ENCODE measurements around the gene NRGN.

DNA sequence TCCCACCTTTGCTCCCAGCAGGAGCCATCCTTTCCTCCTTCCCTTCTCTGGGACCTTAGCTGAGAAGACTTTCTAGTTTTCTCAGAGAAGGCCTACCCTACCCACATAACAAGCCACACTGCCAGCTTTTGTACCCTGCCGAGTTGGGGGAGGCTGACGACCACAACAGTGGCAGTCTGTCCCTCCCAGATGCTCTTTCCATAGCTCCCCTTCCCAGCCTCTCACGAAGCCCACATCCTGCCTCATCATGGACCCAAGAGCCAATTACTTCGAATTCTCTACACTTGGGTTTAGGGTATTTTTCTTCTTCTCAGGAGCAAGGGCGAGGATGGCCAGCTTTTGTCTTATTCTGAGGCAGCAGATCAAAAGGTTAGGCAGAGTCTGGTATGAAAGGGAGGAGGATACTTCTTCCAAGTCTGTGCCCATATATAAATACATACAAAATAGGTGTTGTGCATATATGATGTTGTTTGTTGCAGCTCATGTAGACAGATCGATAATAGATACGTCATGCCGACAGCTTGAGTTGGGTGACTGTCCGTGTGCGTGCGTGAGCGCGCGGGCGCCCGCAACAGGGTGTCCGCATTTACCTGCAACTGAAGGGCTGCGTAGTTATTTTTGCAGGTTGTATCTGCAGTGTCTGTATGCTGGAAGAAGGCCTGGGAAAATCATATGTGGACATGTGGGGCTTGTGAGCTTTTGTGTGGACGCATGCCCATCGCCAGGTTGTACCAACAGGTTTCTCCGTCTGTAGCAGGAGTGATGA lies 846 bp upstream of the NRGN start:
- TF ChIP-seq NFYB (CRISPR knock-in tag; conservative IDR thresholded peaks at IDR 0.05; ENCODE audit: low read depth) (no peak), ZNF396 (CRISPR knock-in tag; IDR thresholded peaks at IDR 0.05; ENCODE audit: borderline replicate concordance) (no peak), KAT7 (CRISPR knock-in tag; IDR thresholded peaks at IDR 0.05; ENCODE audit: borderline replicate concordance) (no peak)
- TF ChIP-seq, protein P1, sequence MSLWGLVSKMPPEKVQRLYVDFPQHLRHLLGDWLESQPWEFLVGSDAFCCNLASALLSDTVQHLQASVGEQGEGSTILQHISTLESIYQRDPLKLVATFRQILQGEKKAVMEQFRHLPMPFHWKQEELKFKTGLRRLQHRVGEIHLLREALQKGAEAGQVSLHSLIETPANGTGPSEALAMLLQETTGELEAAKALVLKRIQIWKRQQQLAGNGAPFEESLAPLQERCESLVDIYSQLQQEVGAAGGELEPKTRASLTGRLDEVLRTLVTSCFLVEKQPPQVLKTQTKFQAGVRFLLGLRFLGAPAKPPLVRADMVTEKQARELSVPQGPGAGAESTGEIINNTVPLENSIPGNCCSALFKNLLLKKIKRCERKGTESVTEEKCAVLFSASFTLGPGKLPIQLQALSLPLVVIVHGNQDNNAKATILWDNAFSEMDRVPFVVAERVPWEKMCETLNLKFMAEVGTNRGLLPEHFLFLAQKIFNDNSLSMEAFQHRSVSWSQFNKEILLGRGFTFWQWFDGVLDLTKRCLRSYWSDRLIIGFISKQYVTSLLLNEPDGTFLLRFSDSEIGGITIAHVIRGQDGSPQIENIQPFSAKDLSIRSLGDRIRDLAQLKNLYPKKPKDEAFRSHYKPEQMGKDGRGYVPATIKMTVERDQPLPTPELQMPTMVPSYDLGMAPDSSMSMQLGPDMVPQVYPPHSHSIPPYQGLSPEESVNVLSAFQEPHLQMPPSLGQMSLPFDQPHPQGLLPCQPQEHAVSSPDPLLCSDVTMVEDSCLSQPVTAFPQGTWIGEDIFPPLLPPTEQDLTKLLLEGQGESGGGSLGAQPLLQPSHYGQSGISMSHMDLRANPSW (CRISPR knock-in tag; conservative IDR thresholded peaks at IDR 0.05; ENCODE audit: low read depth), result no peak
